CD14-positive monocyte (primary cell): ENCODE measurements around the gene SCN1B. TPM values are rescaled to one million over a fixed set of nuclear protein-coding genes. Genes with fewer than 3 reads are reported as not detected.

ENCODE experiments used
- DNase-seq, 3 donors: peaks; one replicate each; pipeline ENCODE4 v3.0.0-alpha.2; 2011 to 2022
- H2AFZ ChIP-seq: 2 replicates; pipeline ENCODE4 v1.6.0; 2012; ENCODE audit warnings: mild to moderate bottlenecking, low read depth, low read length, inconsistent platforms; ENCODE audit not compliant: insufficient read depth, poor library complexity, severe bottlenecking
- H3K27ac ChIP-seq, 2 donors: 1 replicate in 1 of 2; 2 replicates in 1 of 2; pipeline ENCODE4 v1.5.1; 2012 to 2013; ENCODE audit warnings: low read length in 2 of 2, control low read depth in 1 of 2, inconsistent platforms in 1 of 2, low read depth in 1 of 2, mild to moderate bottlenecking in 1 of 2
- H3K27me3 ChIP-seq, 2 donors: one replicate each; pipeline versions ENCODE4 v1.6.0 to v1.6.1; 2011 to 2013; ENCODE audit warnings: low read length in 2 of 2; ENCODE audit not compliant: control insufficient read depth in 2 of 2, insufficient read depth in 2 of 2
- H3K36me3 ChIP-seq, 2 donors: replicated peaks in 1 of 2; 1 replicate in 1 of 2; 2 replicates in 1 of 2; pipeline versions ENCODE4 v1.5.1 to v1.6.1; 2012 to 2013; ENCODE audit warnings: low read length in 2 of 2, control low read depth in 1 of 2, inconsistent platforms in 1 of 2, mild to moderate bottlenecking in 1 of 2; ENCODE audit not compliant: insufficient read depth in 2 of 2, control insufficient read depth in 1 of 2
- H3K4me1 ChIP-seq, 2 donors: 1 replicate in 1 of 2; 2 replicates in 1 of 2; pipeline versions ENCODE4 v1.5.1 to v1.6.1; 2012 to 2013; ENCODE audit warnings: low read length in 2 of 2, control low read depth in 1 of 2, inconsistent platforms in 1 of 2, mild to moderate bottlenecking in 1 of 2, moderate library complexity in 1 of 2; ENCODE audit not compliant: insufficient read depth in 2 of 2, control insufficient read depth in 1 of 2
- H3K4me2 ChIP-seq: replicated peaks from 2 replicates; pipeline ENCODE3; 2012; ENCODE audit warnings: low read length, moderate library complexity, mild to moderate bottlenecking; ENCODE audit not compliant: poor library complexity, severe bottlenecking; ENCODE audit errors: extremely low read depth
- H3K4me3 ChIP-seq, 3 experiments: fragments of 200-600 bp in 1 of 3; sonication (generic) in 1 of 3; replicated peaks in 1 of 3; 1 replicate in 2 of 3; 2 replicates in 1 of 3; pipeline ENCODE4 v1.5.1; 2011 to 2013; ENCODE audit warnings: low read length in 3 of 3, mild to moderate bottlenecking in 3 of 3, control low read depth in 2 of 3, low read depth in 2 of 3, inconsistent platforms in 1 of 3, moderate library complexity in 1 of 3
- H3K79me2 ChIP-seq: 2 replicates; pipeline ENCODE4 v1.6.0; 2012; ENCODE audit warnings: mild to moderate bottlenecking, control low read depth, inconsistent platforms, low read length, moderate library complexity; ENCODE audit not compliant: insufficient read depth
- H3K9ac ChIP-seq: 2 replicates; pipeline ENCODE4 v1.6.0; 2017; ENCODE audit warnings: low read length, mild to moderate bottlenecking; ENCODE audit not compliant: insufficient read depth, poor library complexity, severe bottlenecking
- H3K9me3 ChIP-seq, 2 donors: replicated peaks in 1 of 2; 1 replicate in 1 of 2; 2 replicates in 1 of 2; pipeline versions ENCODE4 v1.5.1 to v1.6.1; 2012 to 2013; ENCODE audit warnings: low read length in 2 of 2, control low read depth in 1 of 2; ENCODE audit not compliant: control insufficient read depth in 1 of 2, insufficient read depth in 1 of 2
- H4K20me1 ChIP-seq: 2 replicates; pipeline ENCODE4 v1.6.0; 2012; ENCODE audit warnings: mild to moderate bottlenecking, low read length, control low read depth, moderate library complexity; ENCODE audit not compliant: insufficient read depth
- H3K27ac Mint-ChIP-seq, 7 donors: one replicate each; pipeline ENCODE4 v1.8.0; 2020; ENCODE audit warnings: mild to moderate bottlenecking in 7 of 7, mixed read lengths in 7 of 7, moderate library complexity in 6 of 7, inconsistent platforms in 2 of 7
- H3K27me3 Mint-ChIP-seq, 3 donors: one replicate each; pipeline ENCODE4 v1.8.0; 2021 to 2022; ENCODE audit warnings: low read depth in 3 of 3, mild to moderate bottlenecking in 3 of 3, mixed read lengths in 3 of 3, moderate library complexity in 3 of 3, inconsistent platforms in 1 of 3
- H3K36me3 Mint-ChIP-seq, 2 donors: one replicate each; pipeline ENCODE4 v1.8.0; 2020; ENCODE audit warnings: mixed read lengths in 2 of 2, inconsistent platforms in 1 of 2, mild to moderate bottlenecking in 1 of 2
- H3K4me1 Mint-ChIP-seq: one replicate; pipeline ENCODE4 v1.8.0; 2020; ENCODE audit warnings: mild to moderate bottlenecking, mixed read lengths
- H3K4me3 Mint-ChIP-seq, 2 donors: one replicate each; pipeline ENCODE4 v1.8.0; 2020; ENCODE audit warnings: mild to moderate bottlenecking in 2 of 2, mixed read lengths in 2 of 2, moderate library complexity in 1 of 2
- H3K9me3 Mint-ChIP-seq, 7 donors: one replicate each; pipeline ENCODE4 v1.8.0; 2020 to 2022; ENCODE audit warnings: mixed read lengths in 7 of 7, mild to moderate bottlenecking in 6 of 7, moderate library complexity in 6 of 7, inconsistent platforms in 2 of 7
- CTCF ChIP-seq: fragments of 200-600 bp; IDR thresholded peaks from one replicate; pipeline ENCODE4 v1.8.0; 2022; ENCODE audit warnings: antibody characterized with exemption, mild to moderate bottlenecking
- WGBS: methylation state at CpG from one replicate; pipeline ENCODE4 v1.1.5; 2013; ENCODE audit warnings: missing lambda C conversion rate; ENCODE audit not compliant: insufficient coverage; 5-methylcytosine and 5-hydroxymethylcytosine counted together
- intact Hi-C, 2 donors: fragments of 100-400 bp; cut with micrococcal nuclease; formaldehyde crosslinking; loops; one replicate each; pipeline versions ENCODE4 v1.15.0 to v1.15.1; 2023
- polyA plus RNA-seq, 3 donors: library from polyadenylated mRNA; depleted of rRNA in 1 of 3; unstranded in 2 of 3; stranded (reverse) in 1 of 3; fragments of 300-500 nt in 2 of 3; fragments of >200 nt in 1 of 3; fragmentation: Illumina TruSeq in 2 of 3; gene quantifications; 1 replicate in 2 of 3; 2 replicates in 1 of 3; pipeline ENCODE4 v1.2.3, GENCODE V29; 2012 to 2021

Gene SCN1B
- polyA plus RNA-seq, 3 donors, result 0.08 to 0.68 TPM; not detected in 1

DNA sequence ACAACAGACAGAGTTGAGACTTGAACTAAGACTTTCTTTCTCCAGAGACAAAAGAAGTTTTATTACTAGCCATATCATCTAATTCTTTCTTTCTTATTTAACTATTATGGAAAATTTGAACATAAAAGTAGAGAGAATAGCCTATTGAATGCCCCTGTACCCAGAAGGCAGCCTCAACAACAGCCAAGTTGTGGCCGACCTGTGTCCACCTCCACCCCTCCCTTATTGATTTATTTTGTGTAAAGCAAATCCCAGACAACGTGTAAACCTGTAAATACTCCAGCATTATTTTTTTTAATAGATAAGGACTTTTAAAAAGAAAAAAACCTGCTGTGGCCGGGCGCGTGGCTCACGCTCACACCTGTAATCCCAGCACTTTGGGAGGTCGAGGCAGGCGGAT is 59.3 kb downstream of the SCN1B start:
- no peak for DNase-seq
- intact Hi-C loops, result no loop called here
- H3K27me3 ChIP-seq, result peaks cover 0 to 6% of the 10 kb centered on the region in 2 donors
- no CpG with 5 or more reads among the region's 8 CpGs for WGBS
- no peak overlapping the region for H3K9ac ChIP-seq
- peaks cover 9 to 11% (median 10%) of the 10 kb centered on the region in 3 donors for H3K27me3 Mint-ChIP-seq
- H3K79me2 ChIP-seq, result no peaks in the 10 kb centered on the region
- TF ChIP-seq CTCF, result no peak
- no peak overlapping the region for H3K27ac ChIP-seq
- H3K4me1 Mint-ChIP-seq, result peaks cover 8% of the 10 kb centered on the region
- no peak overlapping the region for H3K4me3 ChIP-seq
- H3K9me3 Mint-ChIP-seq, result no peaks in the 10 kb centered on the region
- no peaks in the 10 kb centered on the region for H4K20me1 ChIP-seq
- no peak overlapping the region for H3K4me3 Mint-ChIP-seq
- H3K36me3 Mint-ChIP-seq, result no peaks in the 10 kb centered on the region
- no peaks in the 10 kb centered on the region for H3K4me1 ChIP-seq
- H3K27ac Mint-ChIP-seq, result no peak overlapping the region
- H3K9me3 ChIP-seq, result no peaks in the 10 kb centered on the region
- H3K36me3 ChIP-seq, result no peaks in the 10 kb centered on the region
- no peak overlapping the region for H3K4me2 ChIP-seq
- no peak overlapping the region for H2AFZ ChIP-seq

Other genes with a start within 250 kb of the SCN1B start
- 1 to 10 TPM in 1 of 3 donors, under 1 TPM in 2; 0.13 to 1.7 (median 0.29) TPM for gene ZNF30, start 103.6 kb upstream of the SCN1B start, polyA plus RNA-seq
- 1 to 10 TPM; 1.3 to 3.3 (median 1.7) TPM for gene ZNF792, start 66.2 kb upstream of the SCN1B start, polyA plus RNA-seq
- gene GRAMD1A, start 30.1 kb upstream of the SCN1B start, polyA plus RNA-seq, result 10 to 100 TPM in 2 of 3 donors, 1 to 10 TPM in 1; 9.3 to 73.9 (median 15.1) TPM
- under 1 TPM in 1 of 3 donors, not detected in 2; 0.05 TPM for gene HPN, start 11.3 kb downstream of the SCN1B start, polyA plus RNA-seq
- not detected for gene FXYD3, start 85.4 kb downstream of the SCN1B start, polyA plus RNA-seq
- gene LGI4, start 104.6 kb downstream of the SCN1B start, polyA plus RNA-seq, result 1 to 10 TPM in 1 of 3 donors, not detected in 2; 1.1 TPM
- gene FXYD1, start 108.4 kb downstream of the SCN1B start, polyA plus RNA-seq, result under 1 TPM in 2 of 3 donors, not detected in 1; 0.25 to 0.74 TPM
- under 1 TPM in 1 of 3 donors, not detected in 2; 0.16 TPM for gene FXYD7, start 112.8 kb downstream of the SCN1B start, polyA plus RNA-seq
- gene FXYD5, start 124.3 kb downstream of the SCN1B start, polyA plus RNA-seq, result 100 to 1,000 TPM; 204 to 673 (median 312) TPM
- not detected for gene FAM187B, start 198.3 kb downstream of the SCN1B start, polyA plus RNA-seq
- gene LSR, start 218.5 kb downstream of the SCN1B start, polyA plus RNA-seq, result under 1 TPM in 2 of 3 donors, not detected in 1; 0.08 to 0.17 TPM
- gene USF2, start 238.5 kb downstream of the SCN1B start, polyA plus RNA-seq, result 100 to 1,000 TPM in 1 of 3 donors, 1 to 10 TPM in 2; 2.7 to 248 (median 5.0) TPM